GDM1 (cell line): ENCODE results near the gene PTPRN2.
"Not testable (repeated sequence)": the region's sequence is repeated elsewhere in the genome, so short reads cannot be mapped to it uniquely, and the experiment has no call there.

Source experiments
- DNase-seq: peaks from one replicate; lab custom pipeline; 2025; lab: John Stamatoyannopoulos, UW

Gene PTPRN2

DNA sequence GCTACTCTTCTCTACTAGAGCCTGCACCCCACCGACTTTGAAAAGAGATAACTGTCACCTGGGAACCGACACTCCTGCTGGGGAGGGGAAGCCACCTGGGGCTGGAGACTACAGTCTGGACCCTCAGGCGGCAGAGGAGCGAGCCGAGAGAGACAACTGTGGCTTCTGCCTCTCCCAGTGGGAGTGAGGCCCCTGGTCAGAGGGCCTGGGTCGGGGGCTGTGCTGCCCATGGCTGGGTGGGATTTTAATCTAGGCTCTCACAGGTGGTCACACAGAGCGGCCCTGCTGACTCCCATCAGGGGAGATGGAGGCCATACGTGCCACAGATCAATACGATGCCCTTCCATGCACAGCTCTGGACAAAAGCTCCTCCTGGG is 878.7 kb downstream of the PTPRN2 start:
- no peak for DNase-seq

DNA sequence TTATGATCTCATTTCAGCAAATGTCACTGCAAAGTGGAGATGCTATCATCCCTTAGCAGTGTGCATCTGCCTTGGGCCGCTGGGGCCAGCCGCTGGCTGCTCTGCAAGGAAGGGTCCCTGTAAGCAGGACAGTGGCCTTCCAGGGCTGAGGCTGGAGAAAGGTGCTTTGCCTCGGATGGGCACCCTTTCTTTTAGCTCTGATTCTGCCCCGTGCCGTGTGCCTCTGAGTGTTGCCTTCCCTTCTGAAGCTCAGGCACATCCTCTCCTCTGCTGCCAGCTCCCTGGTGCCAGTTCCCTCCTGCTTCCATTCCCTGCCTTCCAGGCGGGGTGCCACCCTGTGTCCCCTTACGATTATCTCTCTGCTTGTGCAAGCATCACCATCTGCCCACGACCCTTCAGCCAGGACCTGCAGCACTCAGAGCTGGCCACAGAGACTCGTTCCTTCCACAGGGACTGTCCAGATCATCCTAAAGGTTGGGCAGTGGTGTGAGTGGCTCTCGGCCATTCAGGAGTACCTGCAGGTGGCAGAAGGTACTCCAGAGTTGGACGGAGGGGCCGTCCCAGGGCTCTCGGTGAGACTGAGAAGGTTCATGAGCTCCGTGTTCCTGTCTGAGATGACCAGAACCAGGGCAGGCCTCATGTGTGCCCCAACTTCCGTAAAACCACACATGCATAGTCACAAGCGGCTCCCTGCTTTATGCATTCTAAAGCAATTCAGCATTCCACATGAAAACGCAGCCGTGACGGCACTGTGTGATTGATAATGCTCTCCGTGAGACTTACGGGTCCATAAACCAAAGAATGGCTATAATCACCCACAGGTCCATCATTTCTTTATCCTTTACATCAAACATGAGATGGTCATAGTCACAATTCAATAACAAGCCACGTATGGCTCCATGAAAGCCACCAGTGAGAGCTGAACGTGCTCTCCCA is 879.4 kb downstream of the PTPRN2 start:
- no peak for DNase-seq

DNA sequence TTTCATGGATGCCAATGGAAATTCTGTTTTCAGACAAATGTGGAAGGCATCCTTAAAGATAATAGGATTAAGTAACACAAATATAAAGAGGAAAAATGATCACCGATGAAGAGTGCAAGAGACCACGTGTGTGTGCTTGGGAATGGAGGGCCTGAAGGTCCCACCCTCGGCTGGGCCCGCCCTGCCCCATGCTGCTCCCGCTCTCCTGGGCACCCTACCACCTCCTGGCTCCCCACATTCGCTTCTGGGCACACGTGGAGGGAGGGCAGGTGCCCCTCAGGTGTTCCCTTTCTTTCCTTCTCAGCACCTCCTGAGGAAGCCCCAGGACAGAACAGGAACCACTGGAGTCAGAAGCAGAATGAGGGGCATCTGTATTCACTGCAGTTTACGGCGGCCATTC is 883.3 kb downstream of the PTPRN2 start:
- no peak for DNase-seq

DNA sequence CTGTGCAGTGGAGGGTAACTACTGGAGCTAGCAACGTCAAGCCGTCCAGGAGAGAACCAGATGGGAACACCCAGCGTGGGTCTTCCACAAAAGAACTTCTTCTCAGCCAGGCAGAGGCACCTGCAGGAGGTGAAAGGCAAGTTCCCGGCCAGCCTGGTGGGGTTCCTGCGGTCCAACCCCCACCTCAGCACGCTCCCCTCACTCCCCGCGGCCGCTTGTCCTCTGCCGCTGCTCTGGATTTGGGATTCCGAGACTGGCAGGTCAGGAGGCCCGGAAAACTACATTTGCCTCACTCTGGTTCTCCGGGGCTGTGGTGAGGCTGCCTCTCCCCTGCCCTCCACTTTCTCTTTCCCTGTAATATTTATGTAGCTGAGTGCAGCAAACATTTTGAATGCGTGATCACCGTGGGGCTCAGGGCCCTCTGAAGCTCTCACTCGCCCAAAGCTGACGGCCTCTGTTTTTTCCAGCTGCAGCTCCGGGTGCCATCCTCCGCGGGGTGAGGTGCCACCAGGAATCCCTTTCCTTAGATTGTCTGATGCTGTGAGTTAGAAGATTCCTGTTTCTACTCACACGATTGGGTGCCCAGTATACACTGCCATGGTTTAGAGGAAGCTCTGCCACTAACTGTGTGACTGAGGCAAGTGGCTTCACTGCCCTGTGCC is 884.0 kb downstream of the PTPRN2 start:
- no peak for DNase-seq

DNA sequence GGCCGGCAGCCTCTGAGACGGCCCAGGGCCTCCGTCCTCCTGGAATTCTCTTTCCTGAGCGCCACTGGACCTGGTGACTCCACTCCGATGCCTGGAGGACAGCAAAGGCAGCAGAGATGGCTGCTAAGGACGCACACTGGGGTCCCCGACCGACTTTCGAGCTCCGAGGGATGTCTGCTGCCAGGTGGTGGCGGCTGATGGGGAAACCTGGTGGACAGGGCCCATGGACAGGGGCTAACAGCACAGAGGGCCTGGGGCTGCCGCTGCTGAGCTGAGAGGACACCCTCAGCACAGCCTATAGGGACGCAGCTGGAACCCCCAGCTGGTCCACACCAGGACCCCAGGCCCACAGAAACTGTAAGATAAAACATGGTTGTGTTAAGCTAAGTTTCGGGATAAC is 884.5 kb downstream of the PTPRN2 start:
- DNase-seq = no peak

DNA sequence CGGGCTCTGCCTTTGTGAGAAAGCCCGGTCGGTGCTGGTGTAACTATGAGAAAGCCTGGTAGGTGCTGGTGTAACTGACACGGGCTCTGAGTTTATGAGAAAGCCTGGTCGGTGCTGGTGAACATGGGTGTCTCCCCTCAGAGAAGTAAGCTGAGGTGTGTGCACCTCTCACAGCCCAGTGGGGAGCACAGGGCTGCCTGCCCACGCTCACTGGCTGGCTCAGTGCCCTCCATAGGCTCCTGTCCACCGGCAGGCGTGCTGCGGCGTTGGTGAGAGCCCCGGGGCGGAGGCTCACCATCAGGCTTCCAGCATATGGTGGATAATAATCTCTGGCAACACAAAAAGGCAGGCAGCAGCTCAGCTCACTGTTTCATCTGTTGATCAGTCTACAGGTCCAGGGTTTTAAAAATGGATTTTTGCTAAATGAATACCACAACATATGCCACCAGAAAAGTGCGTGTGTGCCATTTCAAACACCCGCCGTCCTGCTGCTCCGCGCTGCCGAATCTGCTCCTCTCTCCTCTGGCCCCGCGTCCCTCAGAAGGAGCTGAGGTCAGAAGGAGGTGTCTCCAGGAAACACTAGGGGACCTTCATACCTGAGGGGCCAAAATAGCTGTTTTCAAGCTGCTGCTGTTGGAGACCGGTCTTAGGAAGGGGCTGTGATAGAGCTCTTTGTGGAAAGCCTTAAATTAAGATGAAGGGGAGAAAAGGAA is 885.2 kb downstream of the PTPRN2 start:
- DNase-seq = no peak

DNA sequence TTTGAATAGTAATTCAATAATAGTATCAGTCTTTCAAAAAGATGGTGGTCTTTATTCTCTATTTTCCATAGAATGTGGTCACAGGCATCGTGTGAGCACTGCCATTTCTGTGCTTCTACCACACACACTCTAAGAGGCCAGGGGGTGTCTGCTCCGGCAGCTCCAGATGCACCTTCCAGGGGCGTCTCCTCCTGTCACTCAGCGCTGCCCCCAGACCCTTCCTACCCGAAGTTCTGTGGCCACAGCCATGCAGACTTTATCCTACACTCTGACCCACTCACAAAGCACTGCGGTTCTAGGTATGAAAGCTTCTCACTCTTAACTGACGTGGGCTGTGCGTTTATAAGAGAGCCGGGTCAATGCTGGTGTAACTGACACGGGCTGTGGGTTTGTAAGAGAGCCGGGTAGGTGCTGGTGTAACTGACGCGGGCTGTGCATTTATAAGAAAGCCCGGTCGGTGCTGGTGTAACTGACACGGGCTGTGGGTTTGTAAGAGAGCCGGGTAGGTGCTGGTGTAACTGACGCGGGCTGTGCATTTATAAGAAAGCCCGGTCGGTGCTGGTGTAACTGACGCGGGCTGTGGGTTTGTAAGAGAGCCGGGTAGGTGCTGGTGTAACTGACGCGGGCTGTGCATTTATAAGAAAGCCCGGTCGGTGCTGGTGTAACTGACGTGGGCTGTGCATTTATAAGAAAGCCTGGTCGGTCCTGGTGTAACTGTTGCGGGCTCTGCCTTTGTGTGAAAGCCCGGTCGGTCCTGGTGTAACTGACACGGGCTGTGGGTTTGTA is 886.0 kb downstream of the PTPRN2 start:
- DNase-seq = not testable (repeated sequence)

DNA sequence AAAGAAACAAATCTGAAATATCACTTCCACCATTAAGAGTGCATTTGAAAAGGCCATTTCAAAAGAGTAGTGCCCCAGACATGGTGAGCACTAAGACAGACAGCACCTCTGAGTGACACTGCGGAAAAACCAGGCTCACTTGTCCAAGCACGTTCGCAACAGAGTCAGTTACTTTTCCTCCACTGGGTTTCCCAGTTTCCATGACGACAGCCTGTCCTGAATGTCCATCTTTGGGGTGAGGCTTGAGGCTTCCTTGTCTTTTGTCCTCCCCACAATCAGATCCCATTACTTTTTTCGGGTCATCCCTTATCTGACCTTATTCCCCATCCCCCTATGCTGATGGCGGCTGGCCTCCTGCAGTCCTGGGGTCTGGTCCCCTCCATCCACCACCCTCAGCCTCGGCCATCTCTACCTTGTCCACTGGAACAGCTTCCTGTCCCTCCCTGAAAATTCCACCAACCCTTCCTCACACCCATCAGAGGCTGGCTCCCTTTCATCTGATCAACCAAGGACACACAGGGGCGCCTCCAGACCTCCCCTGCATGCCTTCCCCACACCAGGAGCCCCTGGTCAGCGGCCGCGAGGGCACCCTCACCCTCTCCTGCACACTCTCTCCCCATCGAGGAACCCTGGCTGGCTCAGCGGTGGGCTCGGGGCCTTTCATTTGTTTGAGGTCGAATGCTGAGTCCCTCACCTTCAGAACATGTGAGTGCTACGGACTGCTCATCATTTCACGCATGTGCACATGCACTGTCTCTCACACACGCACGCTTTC is 887.2 kb downstream of the PTPRN2 start:
- no peak for DNase-seq

DNA sequence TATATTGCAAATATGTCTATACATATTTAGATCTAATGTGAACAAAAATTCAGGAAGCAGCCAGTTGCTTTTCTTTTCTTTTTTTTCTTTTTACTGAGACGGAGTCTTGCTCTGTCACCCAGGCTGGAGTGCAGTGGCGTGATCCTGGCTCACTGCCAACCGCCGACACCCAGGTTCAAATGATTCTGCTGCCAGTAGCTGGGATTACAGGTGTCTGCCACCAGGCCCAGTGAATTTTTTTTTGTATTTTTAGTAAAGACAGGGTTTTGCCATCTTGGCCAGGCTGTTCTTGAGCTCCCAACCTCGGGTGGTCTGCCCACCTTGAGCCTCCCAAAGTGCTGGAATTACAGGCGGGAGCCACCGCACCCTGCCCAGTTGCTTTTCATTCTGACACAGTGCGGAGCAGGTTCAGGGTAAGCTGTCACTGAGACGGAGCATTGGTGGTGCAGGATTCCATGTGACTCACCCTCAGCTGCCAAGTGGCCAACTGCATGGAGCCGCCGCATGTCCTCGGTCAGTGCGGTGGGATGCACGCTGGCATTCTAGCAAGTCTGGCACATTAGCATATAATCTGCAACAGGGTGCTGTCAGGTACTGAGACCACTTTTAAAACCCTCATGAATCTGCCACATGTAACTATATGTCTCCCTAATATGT is 888.1 kb downstream of the PTPRN2 start:
- no peak for DNase-seq

DNA sequence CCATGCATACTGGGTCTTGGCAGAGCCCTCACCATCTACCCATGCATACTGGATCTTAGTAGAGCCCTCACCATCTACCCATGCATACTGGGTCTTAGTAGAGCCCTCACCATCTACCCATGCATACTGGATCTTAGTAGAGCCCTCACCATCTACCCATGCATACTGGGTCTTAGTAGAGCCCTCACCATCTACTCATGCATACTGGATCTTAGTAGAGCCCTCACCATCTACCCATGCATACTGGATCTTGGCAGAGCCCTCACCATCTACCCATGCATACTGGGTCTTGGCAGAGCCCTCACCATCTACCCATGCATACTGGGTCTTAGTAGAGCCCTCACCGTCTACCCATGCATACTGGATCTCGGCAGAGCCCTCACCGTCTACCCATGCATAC is 890.3 kb downstream of the PTPRN2 start:
- DNase-seq = not testable (repeated sequence)

DNA sequence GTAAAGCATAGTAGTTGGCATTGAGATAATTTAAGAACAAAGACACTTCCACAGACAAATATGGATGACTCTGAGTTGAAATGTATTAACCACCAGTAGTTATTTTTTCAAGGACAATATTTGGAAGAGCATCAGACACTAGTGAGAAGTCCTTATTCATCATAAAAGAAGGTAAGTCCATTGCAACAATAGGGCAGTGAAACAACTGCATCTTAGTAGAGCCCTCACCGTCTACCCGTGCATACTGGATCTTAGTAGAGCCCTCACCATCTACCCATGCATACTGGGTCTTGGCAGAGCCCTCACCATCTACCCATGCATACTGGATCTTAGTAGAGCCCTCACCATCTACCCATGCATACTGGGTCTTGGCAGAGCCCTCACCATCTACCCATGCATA is 892.0 kb downstream of the PTPRN2 start:
- not testable (repeated sequence) for DNase-seq

DNA sequence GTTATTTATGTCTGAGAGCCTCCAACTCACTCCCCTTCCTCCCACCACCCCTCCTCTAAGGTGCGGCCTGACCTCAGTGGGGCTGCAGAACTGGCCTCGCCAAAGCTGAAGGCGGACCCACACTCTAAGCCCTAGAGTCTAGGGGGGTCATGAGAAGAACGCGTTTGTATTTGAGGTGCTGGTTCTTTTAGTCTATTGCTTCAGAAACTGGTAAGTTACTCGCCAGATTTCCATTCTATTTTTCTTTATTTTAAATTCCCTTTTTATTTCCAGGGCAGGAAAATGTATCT is 893.3 kb downstream of the PTPRN2 start:
- DNase-seq = no peak

DNA sequence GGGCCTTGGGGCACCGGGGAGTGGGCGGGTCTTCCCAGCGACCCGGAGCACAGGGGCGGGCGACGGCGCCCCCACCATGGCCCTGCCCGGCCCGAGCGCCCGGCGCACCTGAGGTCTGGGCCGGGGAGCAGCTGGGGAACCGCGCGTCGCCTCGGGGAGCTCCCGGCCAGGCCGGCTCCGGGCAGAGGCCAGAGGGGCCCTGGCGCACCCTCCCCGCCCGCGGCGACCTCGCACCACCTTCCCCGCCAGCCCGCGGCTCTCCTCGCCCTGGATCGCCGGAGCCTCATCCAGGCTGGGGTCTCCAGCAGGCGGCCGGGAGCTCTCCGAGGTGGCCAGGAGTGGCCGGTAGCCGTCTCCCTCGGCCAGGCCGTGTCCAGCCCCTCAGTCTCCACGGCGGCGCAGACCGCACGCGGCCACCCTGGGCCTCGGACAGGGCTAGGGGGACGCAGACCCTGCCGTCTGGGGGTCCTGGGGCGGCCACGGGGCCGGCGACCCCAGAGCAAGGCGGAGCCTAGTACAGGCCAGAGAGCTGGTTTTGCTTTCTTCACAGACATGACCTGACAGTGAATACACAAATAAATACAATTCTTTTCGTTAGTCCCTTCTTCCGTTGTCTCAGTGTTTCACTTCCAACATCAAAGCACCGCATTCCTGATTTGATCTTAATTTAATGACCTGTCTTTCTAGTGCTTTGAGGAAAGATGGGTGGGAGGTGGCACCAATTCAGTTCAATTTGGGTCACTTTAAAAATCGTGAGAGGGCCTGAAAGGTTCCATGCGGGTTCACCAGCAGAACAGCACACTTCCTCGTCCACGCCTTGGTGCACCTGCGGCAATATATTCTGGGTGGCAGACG is 893.9 kb downstream of the PTPRN2 start:
- no peak for DNase-seq

DNA sequence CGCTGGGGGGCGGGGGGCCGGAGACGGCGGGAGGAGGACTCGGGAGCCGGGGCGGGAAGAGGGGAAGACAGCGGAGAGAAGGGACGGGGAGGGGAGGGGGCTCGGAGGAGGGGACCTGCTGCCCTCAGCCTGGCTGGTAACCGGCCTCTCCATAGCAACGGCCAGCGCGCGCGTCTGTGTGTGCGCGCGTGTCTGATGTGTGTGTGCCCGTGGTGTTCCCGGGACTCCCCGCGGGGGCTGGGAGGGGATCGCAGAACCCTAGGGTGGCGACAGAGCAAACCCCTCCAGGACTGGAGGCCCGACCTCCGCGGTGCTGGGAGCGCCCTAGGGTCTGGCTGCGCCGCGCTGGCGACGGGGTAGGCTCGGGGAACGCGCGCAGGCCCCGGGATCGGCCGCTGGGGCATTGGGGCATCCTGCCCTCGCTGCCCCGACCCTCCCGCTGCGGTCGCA is 894.5 kb downstream of the PTPRN2 start:
- DNase-seq = no peak

DNA sequence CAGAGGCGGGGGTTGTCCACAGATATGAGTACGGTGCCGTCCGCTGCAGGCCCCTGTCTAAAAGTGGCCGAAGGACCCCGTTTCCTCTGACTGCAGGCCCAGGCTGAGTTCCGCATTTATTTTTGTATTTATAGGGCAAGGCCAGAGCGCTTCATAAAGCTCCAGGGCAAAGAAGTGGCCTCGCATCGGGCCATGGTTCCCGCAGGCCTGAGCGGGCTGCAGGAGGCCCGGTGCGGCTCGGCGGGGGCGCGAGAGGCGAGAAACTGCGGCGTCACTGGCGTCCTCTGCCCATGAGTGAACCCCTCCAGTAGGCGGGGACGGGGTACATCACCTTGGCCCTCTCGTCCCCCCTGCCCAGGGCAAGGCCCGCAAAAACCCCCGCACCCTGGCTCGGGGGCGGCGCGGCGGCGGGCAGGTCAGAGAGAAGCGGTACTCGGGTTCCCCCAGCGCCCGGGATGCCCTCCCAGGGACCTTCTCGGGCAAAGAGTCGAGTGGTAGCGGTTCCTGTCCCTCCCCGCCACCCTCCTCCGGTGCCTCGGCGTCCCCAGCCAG is 895.1 kb downstream of the PTPRN2 start:
- DNase-seq = no peak

DNA sequence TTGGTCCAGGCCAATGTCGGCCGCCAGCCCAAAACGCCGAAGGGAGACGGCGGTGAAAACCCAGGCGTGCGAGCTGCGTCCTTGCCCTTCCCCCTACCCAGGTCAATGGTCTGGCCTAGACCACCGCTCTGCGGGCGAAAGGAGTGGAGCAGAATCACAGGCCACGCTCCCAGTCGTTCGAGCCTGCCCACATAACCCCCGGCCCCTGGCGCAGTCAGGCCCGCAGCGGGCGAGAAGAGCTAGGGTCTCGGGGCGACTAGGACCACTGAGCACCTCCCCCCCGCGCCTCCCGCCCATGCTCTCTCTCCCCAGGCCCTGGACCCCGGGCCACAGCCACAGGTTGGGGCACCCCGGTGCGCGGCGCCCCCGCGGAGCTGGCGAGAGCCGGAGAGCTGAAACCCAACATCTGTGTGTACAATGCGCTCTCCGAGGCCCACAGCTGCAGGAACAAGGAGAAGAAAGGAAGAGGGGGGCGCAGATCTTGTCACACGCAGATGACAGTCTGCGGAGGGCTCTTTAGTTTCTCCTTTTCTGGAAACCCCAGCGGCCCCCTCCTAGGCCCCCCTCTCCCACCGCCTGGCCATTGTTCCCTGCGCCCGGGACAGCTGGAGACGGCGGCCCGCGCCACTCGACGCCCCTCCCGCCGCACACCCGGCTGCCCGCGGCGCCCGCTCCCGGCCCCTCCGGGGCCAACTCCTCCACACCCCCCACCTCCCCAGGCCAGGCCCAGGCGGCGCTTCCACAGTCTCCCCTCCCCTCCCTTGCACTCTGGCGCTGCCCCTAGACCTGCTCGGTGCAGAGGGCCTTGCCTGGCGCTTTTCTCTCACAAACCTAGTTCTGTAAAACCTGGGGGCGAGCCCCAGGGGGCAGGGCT is 895.8 kb downstream of the PTPRN2 start:
- no peak for DNase-seq

DNA sequence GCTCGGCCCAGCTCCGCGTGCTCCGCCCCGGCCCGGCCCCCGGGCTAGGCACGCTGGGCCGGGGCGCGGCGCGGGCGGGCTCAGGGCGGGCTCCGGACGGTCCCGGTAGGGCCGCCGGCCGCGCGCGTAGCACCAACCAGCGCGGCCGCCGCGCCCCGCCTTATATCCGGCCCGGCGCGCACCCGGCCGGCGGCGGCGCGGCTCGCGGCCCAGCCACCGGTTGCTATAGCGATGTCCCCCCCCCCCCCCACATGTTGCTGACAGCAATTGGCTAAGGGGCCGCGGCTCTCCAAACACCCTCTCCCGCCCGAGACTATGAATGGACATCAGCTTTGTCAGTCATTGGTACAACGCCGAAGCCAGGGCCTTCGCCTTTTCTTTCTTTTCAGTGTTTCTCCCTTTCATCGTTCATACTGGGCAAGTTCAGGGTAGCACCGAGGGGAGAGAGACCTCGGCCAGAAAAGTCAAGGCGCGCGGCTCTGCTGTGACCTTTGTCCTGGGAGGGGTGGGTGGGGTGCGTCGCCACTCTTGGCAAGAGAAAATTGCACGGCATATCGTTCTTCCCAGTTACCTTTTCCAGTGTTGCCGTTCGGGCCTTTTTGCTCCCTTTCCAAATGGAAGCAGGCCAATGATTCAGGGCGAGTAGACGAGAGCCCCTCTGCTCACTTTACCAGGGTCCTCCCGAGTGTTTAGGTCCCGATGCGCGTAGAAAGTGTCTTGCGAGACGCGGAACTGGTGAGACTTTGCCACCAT is 896.6 kb downstream of the PTPRN2 start:
- DNase-seq = no peak
